ENCODE measurements around the gene DRC7. TPM values are rescaled to one million over a fixed set of nuclear protein-coding genes. Genes with fewer than 3 reads are reported as not detected.
A peak's percentile ranks its signal among the peaks of the same experiment; 100 is the strongest.

Gene DRC7
- total RNA-seq, 4 donors from 2014 or later = 0.22 to 2.1 TPM; not detected in 2

- Histone ChIP-seq H3K4me3 (no peak overlapping the region), H3K4me1 (peaks cover 0 to 21% (median 14%) of the 10 kb centered on the region in 4 donors), H3K27me3 (peaks cover 0 to 14% of the 10 kb centered on the region in 2 donors), H3K36me3 (no peaks in the 10 kb centered on the region), H3K27ac (peak overlapping the region in 2 of 4 donors; percentile 43 to 60), H3K9me3 (no peaks in the 10 kb centered on the region)
- TF ChIP-seq CTCF (IDR thresholded peaks at IDR 0.05) (no peak), EP300 (IDR thresholded peaks at IDR 0.05) (peak in 1 of 2 donors; percentile 30), POLR2A (IDR thresholded peaks at IDR 0.05) (no peak)
- no peak for DNase-seq (ENCODE audit: low spot score in 2 of 2)
- WGBS, 2 donors = 80 to 88% methylated on average over 5 of the region's 5 CpGs
Measured at GRCh38 chr16:57648125-57648524, 46.5 kb upstream of the DRC7 start.

- Histone ChIP-seq H3K4me3 (no peak overlapping the region), H3K9me3 (no peaks in the 10 kb centered on the region), H3K4me1 (peaks cover 0 to 14% (median 9%) of the 10 kb centered on the region in 4 donors), H3K27ac (peak overlapping the region in 2 of 4 donors; percentile 43 to 60), H3K27me3 (peaks cover 0 to 14% of the 10 kb centered on the region in 2 donors), H3K36me3 (no peaks in the 10 kb centered on the region)
- WGBS, 2 donors = 47% methylated on average over 18 of the region's 18 CpGs
- no peak for TF ChIP-seq POLR2A (IDR thresholded peaks at IDR 0.05)
- peak; percentile 97 to 100 (median 99) for TF ChIP-seq CTCF (IDR thresholded peaks at IDR 0.05)
- peak; percentile 50 to 80 for DNase-seq (ENCODE audit: low spot score in 2 of 2)
Measured at GRCh38 chr16:57648581-57649442, 45.8 kb upstream of the DRC7 start.

- H3K27me3 ChIP-seq = peaks cover 0 to 14% of the 10 kb centered on the region in 2 donors
Measured at GRCh38 chr16:57649443-57649751, 45.2 kb upstream of the DRC7 start.

GRCh38 chr16:57649846-57650245, 44.8 kb upstream of the DRC7 start:
- Histone ChIP-seq H3K27ac (no peak overlapping the region), H3K27me3 (peaks cover 0 to 14% of the 10 kb centered on the region in 2 donors), H3K4me3 (no peak overlapping the region), H3K9me3 (no peaks in the 10 kb centered on the region), H3K4me1 (peaks cover 0 to 13% (median 8%) of the 10 kb centered on the region in 4 donors), H3K36me3 (no peaks in the 10 kb centered on the region)
- no peak for TF ChIP-seq EP300 (IDR thresholded peaks at IDR 0.05)
- WGBS, 2 donors = 86 to 92% methylated on average over 7 of the region's 7 CpGs
- no peak for DNase-seq (ENCODE audit: low spot score in 2 of 2)

More at GRCh38 chr16:57649443-57649751, 45.2 kb upstream of the DRC7 start:
- H3K9me3 ChIP-seq = no peaks in the 10 kb centered on the region
- no peak overlapping the region for H3K4me3 ChIP-seq
- no peak for DNase-seq (ENCODE audit: low spot score in 2 of 2)
- H3K4me1 ChIP-seq = peaks cover 0 to 13% (median 8%) of the 10 kb centered on the region in 4 donors
- no peaks in the 10 kb centered on the region for H3K36me3 ChIP-seq
- 74 to 84% methylated on average over 6 of the region's 6 CpGs for WGBS, 2 donors
- TF ChIP-seq CTCF (IDR thresholded peaks at IDR 0.05) = no peak
- TF ChIP-seq POLR2A (IDR thresholded peaks at IDR 0.05) = no peak
- no peak for TF ChIP-seq EP300 (IDR thresholded peaks at IDR 0.05)
- H3K27ac ChIP-seq = no peak overlapping the region

GRCh38 chr16:57651344-57652333, 43.0 kb upstream of the DRC7 start:
- H3K27me3 ChIP-seq = no peaks in the 10 kb centered on the region

More at GRCh38 chr16:57651344-57652333, 43.0 kb upstream of the DRC7 start:
- no peak overlapping the region for H3K4me3 ChIP-seq
- H3K9me3 ChIP-seq = no peaks in the 10 kb centered on the region
- no peak overlapping the region for H3K27ac ChIP-seq
- WGBS, 2 donors = 78 to 84% methylated on average over 9 to 10 of the region's 10 CpGs
- no peaks in the 10 kb centered on the region for H3K36me3 ChIP-seq
- DNase-seq (ENCODE audit: low spot score in 2 of 2) = no peak
- TF ChIP-seq CTCF (IDR thresholded peaks at IDR 0.05) = no peak
- TF ChIP-seq POLR2A (IDR thresholded peaks at IDR 0.05) = no peak
- no peak for TF ChIP-seq EP300 (IDR thresholded peaks at IDR 0.05)
- H3K4me1 ChIP-seq = peaks cover 0 to 9% (median 6%) of the 10 kb centered on the region in 4 donors
